HL-60 (cell line): ENCODE measurements around the gene MEF2B.

Source experiments
- POLR2AphosphoS5 ChIP-seq: IDR thresholded peaks from 2 replicates; pipeline ENCODE4 v1.6.1; 2012; ENCODE audit warnings: low read depth
- TF ChIP-seq, protein P1 (sequence below): IDR thresholded peaks from one replicate; pipeline ENCODE4 v1.5.1; 2011; ENCODE audit warnings: low read length, control low read depth, inconsistent platforms; ENCODE audit not compliant: insufficient read depth
- TF ChIP-seq, protein P2 (sequence below): IDR thresholded peaks from 2 replicates; pipeline ENCODE4 v1.6.1; 2012; ENCODE audit warnings: low read depth; ENCODE audit not compliant: insufficient replicate concordance

DNA sequence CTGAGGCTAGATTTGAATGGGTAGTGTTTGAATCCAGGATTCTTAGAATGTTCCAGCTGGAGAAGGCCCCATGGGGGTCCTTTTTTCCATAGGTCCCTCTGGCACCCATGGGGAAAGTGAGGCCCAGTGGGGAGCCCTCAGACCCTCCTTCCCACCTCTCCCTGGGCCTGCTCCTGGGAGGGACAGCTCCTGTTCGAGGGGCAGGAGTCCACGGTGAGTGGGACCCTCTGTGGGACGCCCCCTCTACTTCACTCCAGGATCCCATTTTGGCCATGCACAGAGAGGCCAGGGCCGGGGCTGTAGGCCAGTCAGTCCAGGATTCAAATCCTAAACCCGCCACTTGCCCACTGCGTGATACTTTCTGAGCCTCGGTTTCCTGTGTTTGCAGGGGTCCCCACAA, 7.6 kb downstream of the MEF2B start:
- TF ChIP-seq, protein P1, sequence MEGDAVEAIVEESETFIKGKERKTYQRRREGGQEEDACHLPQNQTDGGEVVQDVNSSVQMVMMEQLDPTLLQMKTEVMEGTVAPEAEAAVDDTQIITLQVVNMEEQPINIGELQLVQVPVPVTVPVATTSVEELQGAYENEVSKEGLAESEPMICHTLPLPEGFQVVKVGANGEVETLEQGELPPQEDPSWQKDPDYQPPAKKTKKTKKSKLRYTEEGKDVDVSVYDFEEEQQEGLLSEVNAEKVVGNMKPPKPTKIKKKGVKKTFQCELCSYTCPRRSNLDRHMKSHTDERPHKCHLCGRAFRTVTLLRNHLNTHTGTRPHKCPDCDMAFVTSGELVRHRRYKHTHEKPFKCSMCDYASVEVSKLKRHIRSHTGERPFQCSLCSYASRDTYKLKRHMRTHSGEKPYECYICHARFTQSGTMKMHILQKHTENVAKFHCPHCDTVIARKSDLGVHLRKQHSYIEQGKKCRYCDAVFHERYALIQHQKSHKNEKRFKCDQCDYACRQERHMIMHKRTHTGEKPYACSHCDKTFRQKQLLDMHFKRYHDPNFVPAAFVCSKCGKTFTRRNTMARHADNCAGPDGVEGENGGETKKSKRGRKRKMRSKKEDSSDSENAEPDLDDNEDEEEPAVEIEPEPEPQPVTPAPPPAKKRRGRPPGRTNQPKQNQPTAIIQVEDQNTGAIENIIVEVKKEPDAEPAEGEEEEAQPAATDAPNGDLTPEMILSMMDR = no peak
- TF ChIP-seq, protein P2, sequence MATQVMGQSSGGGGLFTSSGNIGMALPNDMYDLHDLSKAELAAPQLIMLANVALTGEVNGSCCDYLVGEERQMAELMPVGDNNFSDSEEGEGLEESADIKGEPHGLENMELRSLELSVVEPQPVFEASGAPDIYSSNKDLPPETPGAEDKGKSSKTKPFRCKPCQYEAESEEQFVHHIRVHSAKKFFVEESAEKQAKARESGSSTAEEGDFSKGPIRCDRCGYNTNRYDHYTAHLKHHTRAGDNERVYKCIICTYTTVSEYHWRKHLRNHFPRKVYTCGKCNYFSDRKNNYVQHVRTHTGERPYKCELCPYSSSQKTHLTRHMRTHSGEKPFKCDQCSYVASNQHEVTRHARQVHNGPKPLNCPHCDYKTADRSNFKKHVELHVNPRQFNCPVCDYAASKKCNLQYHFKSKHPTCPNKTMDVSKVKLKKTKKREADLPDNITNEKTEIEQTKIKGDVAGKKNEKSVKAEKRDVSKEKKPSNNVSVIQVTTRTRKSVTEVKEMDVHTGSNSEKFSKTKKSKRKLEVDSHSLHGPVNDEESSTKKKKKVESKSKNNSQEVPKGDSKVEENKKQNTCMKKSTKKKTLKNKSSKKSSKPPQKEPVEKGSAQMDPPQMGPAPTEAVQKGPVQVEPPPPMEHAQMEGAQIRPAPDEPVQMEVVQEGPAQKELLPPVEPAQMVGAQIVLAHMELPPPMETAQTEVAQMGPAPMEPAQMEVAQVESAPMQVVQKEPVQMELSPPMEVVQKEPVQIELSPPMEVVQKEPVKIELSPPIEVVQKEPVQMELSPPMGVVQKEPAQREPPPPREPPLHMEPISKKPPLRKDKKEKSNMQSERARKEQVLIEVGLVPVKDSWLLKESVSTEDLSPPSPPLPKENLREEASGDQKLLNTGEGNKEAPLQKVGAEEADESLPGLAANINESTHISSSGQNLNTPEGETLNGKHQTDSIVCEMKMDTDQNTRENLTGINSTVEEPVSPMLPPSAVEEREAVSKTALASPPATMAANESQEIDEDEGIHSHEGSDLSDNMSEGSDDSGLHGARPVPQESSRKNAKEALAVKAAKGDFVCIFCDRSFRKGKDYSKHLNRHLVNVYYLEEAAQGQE = no peak
- TF ChIP-seq POLR2AphosphoS5 = no peak
